RKO (cell line): ENCODE measurements around the gene CAD.
"Not testable (repeated sequence)": the region's sequence is repeated elsewhere in the genome, so short reads cannot be mapped to it uniquely, and the experiment has no call there.

Experiments
- DNase-seq: peaks from one replicate; pipeline ENCODE4 v3.0.0-alpha.2; 2016; ENCODE audit warnings: low spot score

Gene CAD

DNA sequence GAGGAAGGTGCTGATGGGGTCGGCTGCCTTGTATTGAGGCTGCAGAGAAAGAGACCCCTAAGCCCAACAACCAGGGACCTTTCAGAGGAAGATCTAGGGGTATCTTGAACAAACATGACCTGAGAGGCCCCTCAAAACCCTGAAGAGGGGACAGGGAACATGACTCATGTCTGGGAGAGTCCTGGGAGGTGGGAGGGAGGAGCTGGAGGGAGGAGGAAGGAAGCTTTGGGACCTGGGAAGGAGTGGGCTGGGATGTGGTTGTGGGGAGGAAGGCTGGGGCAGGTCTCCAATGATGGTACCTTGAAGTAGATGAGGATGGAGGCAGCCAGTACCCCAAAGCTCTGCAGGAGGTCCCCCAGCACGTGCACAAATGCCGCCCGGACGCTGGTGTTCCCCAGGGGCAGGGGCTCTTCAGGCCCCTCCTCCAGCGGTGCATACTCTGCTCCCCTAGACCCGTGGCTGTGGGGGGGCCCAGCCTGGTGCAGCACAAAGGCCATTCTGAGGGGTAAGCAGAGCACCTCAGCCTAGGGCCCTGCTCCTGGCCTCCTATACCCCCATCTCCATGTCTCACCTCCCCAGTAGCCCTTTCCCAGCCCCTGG, 39.8 kb downstream of the CAD start:
- no peak for DNase-seq

DNA sequence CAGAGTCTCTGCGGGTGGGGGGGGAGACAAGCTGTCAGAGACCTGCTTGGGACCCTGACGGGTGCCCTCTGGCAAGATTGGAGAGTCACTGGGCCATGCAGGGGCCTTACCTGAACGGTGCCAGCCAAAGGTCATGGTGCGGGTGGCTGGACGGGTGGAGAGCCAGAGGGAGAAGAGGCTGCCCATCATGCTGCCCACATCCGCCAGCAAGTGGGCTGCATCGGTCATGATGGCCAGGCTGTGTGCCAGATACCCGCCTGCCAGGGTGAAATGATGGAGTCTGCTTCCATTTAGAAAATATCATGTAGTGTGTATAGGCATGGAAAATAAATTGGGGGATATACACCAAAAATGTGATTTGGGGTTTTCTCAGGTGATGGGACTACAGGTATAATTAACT, 40.9 kb downstream of the CAD start:
- DNase-seq, result no peak

DNA sequence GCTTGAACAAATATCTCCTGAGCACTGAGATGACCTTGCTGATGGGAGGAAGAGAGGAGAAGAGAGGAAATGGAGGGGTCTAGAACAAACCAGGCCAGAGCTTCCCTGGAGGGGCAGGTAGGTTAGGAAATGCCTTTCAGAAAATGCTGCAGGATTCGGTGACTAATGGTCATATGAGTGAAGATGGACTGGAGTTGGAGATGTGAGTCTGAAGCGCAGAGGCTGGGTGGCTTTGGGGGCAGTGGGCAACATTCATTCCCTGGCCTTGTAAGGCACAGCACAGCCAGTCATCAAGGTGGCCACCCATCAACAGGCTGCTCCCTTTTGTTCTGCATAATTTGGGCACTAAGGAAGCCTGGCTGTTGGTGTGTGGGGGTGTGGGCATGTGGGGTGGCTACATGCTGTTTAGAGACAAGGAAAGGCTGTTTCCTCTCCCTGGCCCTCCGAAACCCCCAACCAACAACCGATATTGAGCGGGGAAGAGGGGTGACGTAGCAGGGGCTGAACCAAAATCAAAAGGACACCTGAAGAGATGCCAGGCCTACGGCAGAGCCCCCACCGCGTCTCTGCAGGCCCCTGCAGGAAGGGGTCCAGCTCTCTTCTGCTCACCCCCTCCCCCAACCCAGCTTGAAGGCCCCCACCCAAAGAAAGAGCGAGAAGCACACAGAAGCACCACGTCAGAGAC, 44.2 kb downstream of the CAD start:
- DNase-seq, result no peak

DNA sequence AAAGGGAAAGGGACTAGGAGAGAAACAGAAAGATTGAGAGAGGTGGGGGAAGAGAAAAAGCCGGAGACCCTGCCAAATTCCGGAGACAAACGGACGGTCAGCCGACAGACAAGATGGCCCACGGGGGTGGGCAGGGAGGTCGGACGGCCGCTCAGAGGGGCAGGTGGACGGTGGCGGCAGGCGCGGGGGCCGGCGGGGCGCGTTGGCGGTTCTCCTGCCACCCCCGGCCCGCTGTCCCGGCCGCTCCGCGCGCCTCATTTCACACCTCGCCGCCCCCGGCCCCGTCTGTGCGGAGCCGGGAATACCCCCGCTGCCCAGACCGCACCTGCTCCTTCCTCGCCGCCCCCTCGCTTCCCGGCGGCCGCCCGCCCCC, 44.7 kb downstream of the CAD start:
- no peak for DNase-seq

DNA sequence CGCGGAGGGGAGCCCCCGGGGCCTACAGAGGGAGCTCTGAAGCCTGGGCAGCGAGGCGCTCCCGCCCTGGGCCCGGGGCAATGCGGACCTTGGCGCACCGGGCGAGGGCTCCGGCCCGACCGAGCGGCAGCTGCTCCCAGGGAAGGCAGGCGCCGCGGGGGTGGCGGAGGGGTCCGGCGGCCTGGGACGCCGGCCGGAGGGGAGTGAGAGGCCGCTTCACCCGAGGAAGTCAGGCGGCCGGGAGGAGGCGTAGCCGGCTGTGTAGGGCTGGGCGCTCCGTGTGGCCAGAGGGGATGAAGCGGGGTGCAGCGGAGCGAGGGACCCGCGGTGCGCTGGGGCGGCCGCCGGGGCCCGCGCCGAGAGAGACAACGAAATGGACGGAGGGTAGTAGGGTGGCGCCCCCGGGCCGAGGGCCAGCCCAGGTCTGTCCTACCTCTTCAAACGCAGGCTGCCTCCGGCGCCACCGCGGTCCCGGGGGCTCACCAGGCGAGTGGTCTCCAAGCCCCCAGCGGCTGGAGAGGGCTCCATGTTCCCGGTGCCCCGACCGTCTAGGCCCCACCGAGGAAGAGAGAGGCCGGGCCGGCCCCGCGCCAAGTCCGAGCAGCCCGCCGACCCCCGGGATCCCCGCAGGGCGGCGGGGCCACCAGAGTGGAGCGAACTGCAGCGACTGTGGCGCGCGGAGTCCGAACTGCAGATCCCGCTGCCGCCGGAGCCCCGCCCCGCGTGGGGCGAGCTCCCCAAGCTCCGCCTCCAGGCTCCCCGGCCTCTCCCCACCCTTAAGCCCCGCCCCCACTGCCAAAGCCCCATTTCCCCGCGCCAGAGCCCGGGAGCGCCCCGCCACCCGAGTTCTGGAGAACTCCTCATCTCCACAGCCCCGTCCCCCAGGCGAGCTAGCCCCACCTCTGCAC, 45.5 kb downstream of the CAD start, which contains the start of gene SLC30A3:
Gene SLC30A3 (minus strand): TSS at position 669 of the 908 bp plus-strand sequence. CDS start 141 bp downstream, at position 528.
- no peak for DNase-seq

DNA sequence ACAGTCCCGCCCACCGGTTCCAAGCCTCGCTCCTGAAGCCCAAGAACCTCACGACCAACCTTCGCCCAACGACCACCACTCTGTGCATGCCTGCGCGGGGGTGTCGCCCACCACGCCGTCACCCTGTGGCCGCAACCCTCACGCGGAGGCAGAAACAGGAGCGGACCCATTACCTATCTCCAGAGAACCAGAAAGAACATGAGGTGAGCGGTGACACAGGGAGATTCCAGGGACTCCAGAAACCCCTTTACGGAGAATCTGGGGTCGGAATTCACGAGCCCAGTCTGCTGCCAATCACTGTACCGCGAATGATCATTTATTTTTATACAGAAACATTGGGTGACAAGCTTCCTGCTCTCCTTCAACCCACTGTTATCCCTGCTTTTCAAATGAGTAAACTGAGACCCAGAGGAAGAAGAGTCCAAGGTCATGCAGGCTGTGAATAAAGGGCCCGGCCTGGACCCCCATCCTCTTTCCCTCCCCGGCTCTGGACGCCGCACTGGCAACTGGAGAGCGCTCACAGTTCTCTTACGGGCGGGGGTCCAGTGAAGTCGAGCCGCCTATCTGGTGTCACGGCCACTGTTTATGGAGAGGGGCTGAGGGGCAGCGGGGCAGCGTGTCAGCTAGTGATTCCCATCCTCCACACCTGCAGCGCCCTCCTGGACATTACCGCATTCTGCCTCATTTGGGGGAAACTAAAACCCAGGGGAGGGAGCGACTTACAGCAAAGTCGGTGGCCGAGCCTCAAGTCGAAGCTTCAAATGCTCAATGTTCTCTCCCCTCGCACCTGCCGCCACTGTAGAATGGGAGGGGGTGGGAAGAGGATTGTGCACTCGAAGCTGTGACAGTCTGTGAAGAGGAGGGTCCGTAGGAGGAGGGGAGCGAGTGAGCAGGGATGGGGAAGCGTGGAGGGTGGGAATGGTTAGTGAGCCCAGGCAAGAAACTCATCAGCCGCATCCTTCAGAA, 46.4 kb downstream of the CAD start:
- no peak for DNase-seq

DNA sequence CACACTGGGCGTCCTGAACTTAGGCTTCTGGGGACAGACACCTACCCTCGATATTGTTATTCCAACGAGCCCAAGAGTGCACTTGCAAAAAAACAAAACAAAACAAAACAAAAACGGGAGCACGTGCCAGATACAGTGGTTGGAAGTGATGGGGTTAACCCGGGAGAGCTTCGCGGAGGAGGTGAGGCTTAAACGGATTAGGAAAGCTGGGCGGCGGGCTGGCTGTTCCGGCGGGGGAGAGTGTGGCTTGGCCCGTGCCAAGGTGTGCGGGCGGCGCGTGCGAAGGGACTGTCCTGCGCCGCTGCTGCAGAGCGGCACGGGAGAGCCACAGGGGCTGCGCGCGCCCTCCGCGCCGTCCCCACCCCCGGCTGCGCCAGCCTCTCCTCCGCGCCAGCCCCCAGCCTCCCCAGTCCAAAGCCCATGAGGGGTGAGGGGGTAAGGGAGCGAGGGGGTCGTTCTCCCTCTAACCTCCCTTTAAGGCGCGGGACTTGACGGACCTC, 47.1 kb downstream of the CAD start:
- DNase-seq, result no peak

DNA sequence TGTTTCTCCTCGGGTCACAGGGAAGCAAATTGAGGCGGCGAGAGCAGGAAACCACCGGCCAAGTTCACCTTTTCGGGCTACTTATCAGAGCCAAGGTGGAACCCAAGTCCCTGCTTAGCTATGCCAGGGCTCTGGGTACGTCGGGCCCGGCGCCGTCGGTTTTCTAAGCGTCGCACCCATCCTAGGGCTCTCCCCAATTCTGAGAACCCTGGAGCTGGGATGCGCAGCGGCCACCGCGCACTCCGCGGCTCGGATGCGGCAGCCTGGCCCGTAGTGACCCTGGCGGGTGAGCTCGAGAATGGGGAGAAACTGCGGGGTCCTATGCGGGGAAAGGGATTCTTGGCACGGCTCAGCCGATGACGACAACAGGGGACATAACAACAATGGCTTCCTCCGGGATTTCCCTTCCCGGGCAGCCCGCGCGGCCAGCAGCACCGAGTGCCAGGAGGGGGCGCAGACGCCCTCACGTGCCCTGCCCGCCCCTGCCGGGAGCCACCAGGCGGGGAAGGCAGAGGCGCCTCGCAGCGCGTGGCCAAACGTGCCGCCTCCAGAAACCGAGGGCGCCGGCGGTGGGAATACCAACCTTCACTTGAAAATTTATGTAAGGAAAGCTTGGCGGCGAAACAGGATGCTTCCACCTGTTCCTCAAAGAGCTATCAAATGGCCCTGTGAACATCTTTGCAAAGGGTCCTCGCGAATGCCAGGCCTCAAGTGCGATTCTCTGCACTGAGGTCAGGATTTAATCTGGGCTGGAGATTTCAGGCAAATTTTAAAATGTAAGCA, 47.8 kb downstream of the CAD start:
- DNase-seq, result no peak

DNA sequence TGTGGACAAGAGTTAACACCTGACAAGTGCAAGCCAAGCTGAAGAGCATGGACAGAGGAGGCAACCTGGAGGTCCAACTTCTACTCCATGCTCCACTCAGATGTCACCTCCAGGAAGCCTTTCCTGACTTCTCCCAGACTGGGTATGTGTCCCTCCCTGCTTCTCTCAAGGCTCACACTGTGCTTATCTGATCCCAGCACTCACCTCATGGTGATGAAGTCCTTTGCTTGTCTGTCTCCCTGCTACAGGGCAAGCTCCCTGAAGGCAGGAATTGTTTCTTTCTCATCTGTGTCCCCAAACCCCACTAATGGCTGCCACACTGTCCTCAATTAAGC, 48.3 kb downstream of the CAD start:
- DNase-seq, result no peak

DNA sequence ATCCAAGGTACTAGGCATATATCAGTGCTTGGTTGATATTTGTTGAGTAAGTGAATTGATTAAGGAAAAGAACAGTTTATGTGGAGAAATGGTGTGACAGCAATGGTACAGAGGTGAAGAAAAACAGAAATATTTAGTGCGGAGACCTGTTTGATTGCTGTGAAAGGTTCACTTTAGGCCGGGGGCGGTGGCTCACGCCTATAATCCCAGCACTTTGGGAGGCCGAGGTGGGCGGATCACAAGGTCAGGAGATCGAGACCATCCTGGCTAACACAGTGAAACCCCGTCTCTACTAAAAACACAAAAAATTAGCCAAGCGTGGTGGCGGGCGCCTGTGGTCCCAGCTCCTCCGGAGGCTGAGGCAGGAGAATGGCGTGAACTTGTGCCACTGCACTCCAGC, 51.1 kb downstream of the CAD start:
- not testable (repeated sequence) for DNase-seq

DNA sequence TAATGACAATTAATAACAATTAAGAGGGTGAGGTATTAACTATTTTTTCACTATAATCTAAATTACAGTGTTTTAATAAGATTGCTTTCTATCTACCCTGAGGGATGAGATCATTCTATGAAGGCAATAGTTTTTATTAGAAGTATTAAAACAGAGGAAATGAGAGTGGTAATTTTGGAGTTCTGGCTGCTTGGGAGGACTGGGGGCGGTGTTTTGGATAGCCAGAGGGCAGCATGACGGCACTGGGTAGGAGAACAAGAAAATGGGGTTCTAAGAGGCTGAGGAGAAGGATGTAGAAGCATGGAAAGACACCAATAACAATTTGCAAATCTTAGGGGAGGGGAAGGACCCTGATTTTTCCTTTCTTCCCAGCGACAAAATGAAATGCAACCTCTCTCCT, 53.0 kb downstream of the CAD start:
- DNase-seq, result no peak

DNA sequence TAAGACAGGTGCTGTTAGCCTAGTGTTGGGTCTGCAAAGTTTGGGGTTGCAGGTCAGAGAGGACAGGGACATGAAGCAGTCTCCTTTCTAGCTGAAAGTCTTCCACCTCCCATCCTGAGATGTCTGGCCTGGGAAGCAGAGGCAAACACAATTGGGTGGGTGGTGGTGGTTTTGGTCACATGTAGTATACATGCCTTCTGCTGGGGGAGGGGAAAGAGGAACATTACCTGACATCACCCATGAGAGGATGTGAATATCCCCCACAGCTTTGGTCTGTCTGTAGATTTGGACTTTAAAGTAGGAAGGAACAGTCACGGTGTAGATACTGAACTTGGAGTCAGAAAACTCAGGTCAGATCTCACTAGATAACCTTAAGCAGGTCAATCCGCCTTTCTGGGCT, 53.5 kb downstream of the CAD start:
- DNase-seq, result no peak

DNA sequence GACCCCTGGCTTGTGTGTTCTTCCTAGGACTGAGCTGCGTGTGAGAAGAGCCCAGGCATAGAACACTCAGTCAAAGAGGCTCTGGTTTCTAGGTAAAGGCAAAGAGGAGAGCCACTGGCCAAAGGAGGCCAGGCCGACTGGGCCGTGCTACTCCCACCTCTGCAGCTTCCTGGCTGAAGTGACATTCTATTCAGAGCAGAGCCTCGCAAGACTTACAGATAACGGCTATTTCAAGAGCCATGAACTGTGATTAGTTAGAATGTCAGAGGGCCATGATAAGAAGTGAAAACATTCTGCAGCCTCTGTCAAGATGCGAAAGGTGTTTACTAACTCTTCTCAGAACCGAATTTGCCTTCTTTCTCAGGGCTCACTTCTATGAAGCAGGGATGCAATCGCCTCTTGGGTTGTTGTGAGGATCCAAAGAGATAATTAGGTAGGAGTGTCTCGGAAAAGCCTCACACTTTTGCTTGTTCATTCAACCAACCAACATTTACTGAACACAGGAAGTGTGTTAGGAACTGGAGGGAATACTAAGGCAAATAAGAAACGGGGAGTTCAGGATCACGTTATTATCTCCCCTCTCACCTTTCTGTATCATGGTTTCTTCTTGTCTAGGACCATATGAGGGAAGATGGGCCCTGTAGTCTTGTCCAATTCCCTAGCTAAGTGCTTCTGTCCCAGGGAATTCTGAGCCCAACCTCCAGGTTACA, 54.6 kb downstream of the CAD start:
- no peak for DNase-seq

DNA sequence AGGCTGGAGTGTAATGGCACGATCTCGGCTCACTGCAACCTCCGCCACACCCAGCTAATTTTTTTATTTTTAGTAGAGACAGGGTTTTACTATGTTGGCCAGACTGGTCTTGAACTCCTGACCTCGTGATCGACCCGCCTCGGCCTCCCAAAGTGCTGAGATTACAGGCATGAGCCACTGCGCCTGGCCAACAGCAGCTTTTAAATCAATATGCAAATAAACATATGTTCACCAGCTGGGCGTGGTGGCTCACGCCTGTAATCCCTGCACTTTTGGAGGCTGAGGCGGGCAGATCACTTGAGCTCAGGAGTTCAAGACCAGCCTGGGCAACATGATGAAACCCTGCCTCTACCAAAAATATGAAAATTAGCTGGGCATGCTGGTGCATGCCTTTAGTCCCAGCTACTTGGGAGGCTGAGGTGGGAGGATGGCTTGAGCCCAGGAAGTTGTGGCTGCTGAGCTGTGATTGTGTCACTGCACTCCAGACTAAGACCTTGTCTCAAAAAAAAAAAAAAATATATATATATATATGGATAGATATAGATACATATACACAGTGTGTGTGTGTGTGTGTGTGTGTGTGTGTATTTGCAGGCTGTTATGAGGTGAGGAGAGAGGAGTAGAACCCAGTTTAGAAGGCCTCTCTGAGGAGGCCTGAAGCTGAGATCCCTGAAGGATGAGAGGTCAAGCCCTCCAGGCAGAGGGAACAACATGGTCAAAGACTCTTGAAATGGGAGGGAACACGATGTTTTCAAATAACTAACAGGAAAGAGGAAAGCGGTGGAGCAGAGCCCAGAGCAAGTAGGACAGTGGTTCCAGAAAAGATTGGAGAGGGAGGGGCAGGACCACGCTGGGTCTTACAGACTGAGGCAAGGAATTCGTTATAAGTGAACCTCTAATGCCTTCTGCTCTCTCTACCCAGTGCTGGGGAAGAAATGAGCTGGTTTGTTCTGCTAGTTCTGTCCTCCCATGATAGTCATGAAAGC, 55.7 kb downstream of the CAD start:
- not testable (repeated sequence) for DNase-seq

DNA sequence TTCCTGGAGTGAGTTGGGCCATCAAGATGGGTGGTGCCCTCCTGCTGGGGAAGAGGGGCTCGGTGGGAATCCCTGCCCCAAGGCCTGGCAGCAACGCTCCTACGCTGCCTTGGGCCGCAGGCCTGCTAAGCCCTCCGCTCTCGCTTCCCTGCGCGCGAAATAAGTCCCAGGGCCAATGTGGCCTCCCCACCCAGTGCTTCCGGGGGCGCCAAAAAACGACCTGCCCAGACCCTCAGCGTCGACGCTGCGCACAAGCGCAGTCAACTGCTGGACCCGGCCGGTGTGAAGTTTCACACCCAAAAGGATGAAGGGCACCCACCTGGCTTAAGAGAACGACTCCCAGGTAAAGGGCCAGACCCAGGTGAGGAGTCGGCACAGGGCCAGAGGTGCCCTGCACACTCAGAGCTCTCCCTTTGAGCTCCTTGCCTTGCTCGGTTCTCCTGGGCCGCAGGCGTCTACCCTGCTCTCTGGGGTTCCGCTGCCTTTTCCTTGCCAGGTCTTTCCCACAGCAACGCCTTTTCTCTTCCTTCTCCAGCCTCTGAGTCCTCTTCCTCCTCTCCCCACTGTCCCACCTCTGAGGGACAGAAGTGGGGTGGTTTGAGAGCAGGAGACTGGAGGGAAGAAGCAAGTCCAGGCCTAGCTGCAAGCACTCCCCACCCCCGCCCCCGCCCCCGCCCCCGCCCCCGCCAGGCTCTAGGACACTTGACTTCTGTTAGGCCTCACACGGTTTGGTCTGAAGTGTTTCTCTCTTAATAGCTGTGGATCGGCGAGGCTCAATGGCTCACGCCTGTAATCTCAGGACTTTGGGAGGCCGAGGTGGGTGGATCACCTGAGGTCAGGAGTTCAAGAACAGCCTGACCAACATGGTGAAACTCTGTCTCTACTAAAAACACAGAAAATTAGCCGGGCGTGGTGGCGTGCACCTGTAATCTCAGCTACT, 58.3 kb downstream of the CAD start, which contains the start of gene DNAJC5G:
Gene DNAJC5G (plus strand): TSS at position 223 of the 940 bp plus-strand sequence. CDS start 1,296 bp downstream, outside the sequence.
- no peak for DNase-seq

DNA sequence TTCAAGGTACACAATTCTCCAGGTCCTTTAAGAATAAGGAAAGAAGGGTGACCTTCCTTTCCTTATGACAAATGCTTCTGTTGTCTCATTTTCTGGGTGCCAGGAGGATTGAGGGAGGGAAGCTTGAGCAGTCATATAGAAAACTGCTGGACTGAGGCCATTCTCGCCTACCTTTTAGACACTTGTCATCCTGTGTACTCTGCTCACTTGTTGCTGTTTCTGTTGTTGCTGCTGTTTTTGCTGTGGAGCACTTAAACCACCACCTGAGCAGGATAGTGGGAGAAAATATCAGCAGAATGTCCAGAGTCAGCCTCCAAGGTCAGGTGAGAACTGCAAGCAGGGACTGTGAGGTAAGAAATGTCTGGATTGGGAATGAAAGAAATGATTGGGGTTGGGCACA, 60.8 kb downstream of the CAD start:
- DNase-seq, result no peak

DNA sequence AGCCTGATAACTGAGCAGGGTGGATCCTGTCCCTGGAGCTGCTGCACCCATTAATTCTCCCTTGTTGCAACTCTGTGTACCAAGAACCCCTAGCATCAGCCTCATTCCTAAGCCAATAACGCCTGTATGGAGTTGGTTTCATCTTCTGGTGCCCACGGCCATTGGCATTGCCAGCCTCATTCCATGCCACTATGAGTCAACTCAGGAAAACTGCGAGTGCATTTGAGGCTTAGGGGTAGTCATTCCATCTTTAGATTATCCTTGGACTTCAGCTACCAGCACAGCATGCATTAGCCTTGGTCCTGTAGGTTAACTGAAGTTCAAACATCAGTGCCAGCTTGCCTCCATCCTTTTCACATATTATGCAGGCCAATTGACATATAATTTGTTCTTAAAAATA, 63.7 kb downstream of the CAD start:
- no peak for DNase-seq

DNA sequence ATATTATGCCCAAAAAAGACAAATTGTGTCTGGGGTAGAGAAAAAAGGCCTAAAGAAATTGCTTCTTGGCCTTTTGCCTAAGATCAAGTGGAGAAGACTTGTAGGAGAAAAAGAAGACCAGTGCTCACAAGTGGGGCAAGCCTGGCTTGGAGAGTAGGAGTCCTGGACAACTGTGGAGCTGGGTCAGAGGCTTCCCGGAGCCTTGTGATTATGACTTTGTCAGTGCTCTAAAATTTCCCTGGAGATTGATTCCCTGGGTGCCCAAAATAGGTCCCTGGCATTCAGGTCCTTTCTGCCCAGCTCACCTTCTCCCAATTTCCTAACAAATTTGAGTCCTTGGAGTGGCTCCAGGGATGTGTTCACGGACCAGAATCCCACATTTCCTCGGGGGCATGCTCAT, 64.3 kb downstream of the CAD start:
- no peak for DNase-seq
